T-cell (primary cell): ENCODE data around the gene C12orf76. TPM values are rescaled to one million over a fixed set of nuclear protein-coding genes. Genes with fewer than 3 reads are reported as not detected.
A peak's percentile ranks its signal among the peaks of the same experiment; 100 is the strongest.
"Not testable (repeated sequence)": the region's sequence is repeated elsewhere in the genome, so short reads cannot be mapped to it uniquely, and the experiment has no call there.

Source experiments
- ATAC-seq, 4 experiments: fragments of 200-7000 bp in 3 of 4; fragments of 150-1000 bp in 1 of 4; cut with Tn5 transposase; replicated peaks in 1 of 4; 1 replicate in 3 of 4; 2 replicates in 1 of 4; pipeline ENCODE4 v1.10.0; 2021; ENCODE audit warnings: moderate library complexity in 3 of 4, mild to moderate bottlenecking in 2 of 4, moderate number of reproducible peaks in 1 of 4
- CTCF ChIA-PET, 2 donors: fragments of 300-600 bp; sonication (Branson Sonifier 250); formaldehyde crosslinking; loops; one replicate each; lab custom pipeline; 2022; ENCODE audit warnings: antibody characterized with exemption in 2 of 2; lab: Charles Lee
- POLR2A ChIA-PET, 2 donors: fragments of 300-600 bp; sonication (Branson Sonifier 250); formaldehyde crosslinking; loops; one replicate each; lab custom pipeline; 2022; ENCODE audit warnings: antibody characterized with exemption in 2 of 2; lab: Charles Lee
- DNase-seq, 35 experiments: peaks; one replicate each; pipeline versions ENCODE4 v3.0.0 to v3.0.0-alpha.2; 2013 to 2023
- H3K27ac ChIP-seq: one replicate; pipeline ENCODE4 v1.5.1; 2013; ENCODE audit warnings: low read length
- H3K27me3 ChIP-seq, 2 experiments: replicated peaks in 1 of 2; 1 replicate in 1 of 2; 2 replicates in 1 of 2; pipeline versions ENCODE4 v1.6.1 to v1.7.0; 2013; ENCODE audit warnings: low read length in 1 of 2, mixed read lengths in 1 of 2; ENCODE audit not compliant: control insufficient read depth in 2 of 2, insufficient read depth in 2 of 2; ENCODE audit errors: extremely low read depth in 1 of 2
- H3K36me3 ChIP-seq, 2 donors: 1 replicate in 1 of 2; 2 replicates in 1 of 2; pipeline versions ENCODE4 v1.6.1 to v1.7.0; 2013; ENCODE audit warnings: low read length in 1 of 2; ENCODE audit not compliant: control insufficient read depth in 2 of 2, insufficient read depth in 1 of 2; ENCODE audit errors: extremely low read depth in 1 of 2
- H3K4me1 ChIP-seq, 2 experiments: 1 replicate in 1 of 2; 2 replicates in 1 of 2; pipeline versions ENCODE4 v1.6.1 to v1.7.0; 2013; ENCODE audit warnings: low read length in 2 of 2, mixed read lengths in 1 of 2; ENCODE audit not compliant: insufficient read depth in 2 of 2, control insufficient read depth in 1 of 2; ENCODE audit errors: extremely low read depth in 1 of 2
- H3K4me3 ChIP-seq, 2 donors: 1 replicate in 1 of 2; 2 replicates in 1 of 2; pipeline versions ENCODE4 v1.5.1 to v1.7.0; 2013; ENCODE audit warnings: mild to moderate bottlenecking in 2 of 2, low read length in 1 of 2, moderate library complexity in 1 of 2; ENCODE audit not compliant: control insufficient read depth in 1 of 2; ENCODE audit errors: extremely low read depth in 1 of 2
- H3K9me3 ChIP-seq: 2 replicates; pipeline ENCODE4 v1.7.0; 2013
- H3K27ac Mint-ChIP-seq, 2 donors: one replicate each; pipeline ENCODE4 v1.8.0; 2020 to 2021; ENCODE audit warnings: mild to moderate bottlenecking in 2 of 2, mixed read lengths in 2 of 2
- H3K27me3 Mint-ChIP-seq, 2 donors: one replicate each; pipeline ENCODE4 v1.8.0; 2021 to 2022; ENCODE audit warnings: mixed read lengths in 2 of 2
- H3K36me3 Mint-ChIP-seq: one replicate; pipeline ENCODE4 v1.8.0; 2021; ENCODE audit warnings: mixed read lengths
- H3K4me1 Mint-ChIP-seq, 3 donors: one replicate each; pipeline ENCODE4 v1.8.0; 2020 to 2022; ENCODE audit warnings: mixed read lengths in 3 of 3, mild to moderate bottlenecking in 1 of 3
- H3K4me3 Mint-ChIP-seq, 3 donors: one replicate each; pipeline ENCODE4 v1.8.0; 2020 to 2022; ENCODE audit warnings: mild to moderate bottlenecking in 3 of 3, mixed read lengths in 3 of 3, moderate library complexity in 3 of 3
- H3K9me3 Mint-ChIP-seq, 3 donors: one replicate each; pipeline ENCODE4 v1.8.0; 2020 to 2022; ENCODE audit warnings: mixed read lengths in 3 of 3
- WGBS: methylation state at CpG from one replicate; pipeline ENCODE4 v1.1.5; 2013; ENCODE audit warnings: missing lambda C conversion rate; ENCODE audit not compliant: insufficient coverage; 5-methylcytosine and 5-hydroxymethylcytosine counted together
- total RNA-seq, 35 experiments: library from RNA in 6 of 35; stranded (reverse) in 6 of 35; fragments of 120-200 nt in 1 of 35; gene quantifications; one replicate each; pipeline versions ENCODE4 v1.2.1 to v1.2.4 and lab custom pipeline; 2013 to 2026

C12orf76 gene
- total RNA-seq, 5 donors from 2014 or later (not counting 1 experiment from before 2014, with no cell fraction given), result 13.6 to 31.0 (median 28.5) TPM

GRCh38 chr12:110088216-110088615 lies 39.9 kb upstream of the C12orf76 start:
- H3K27ac ChIP-seq, H3K9me3 Mint-ChIP-seq, H3K4me1 Mint-ChIP-seq, H3K36me3 ChIP-seq, H3K27me3 Mint-ChIP-seq, H3K9me3 ChIP-seq, ATAC-seq, DNase-seq, H3K4me1 ChIP-seq, H3K4me3 ChIP-seq, H3K4me3 Mint-ChIP-seq, H3K36me3 Mint-ChIP-seq, H3K27ac Mint-ChIP-seq, CTCF ChIA-PET: not testable (repeated sequence)
- POLR2A ChIA-PET, result interaction anchor here in 1 of 2 donors (0.7 to 1.0 kb wide), 2 partner anchors 9 to 205 kb away, joined by 3 to 4 read pairs; no protein-coding TSS in a partner anchor
- 68% methylated on average over 5 of the region's 6 CpGs for WGBS
- peaks cover 0 to 13% of the 10 kb centered on the region in 2 experiments for H3K27me3 ChIP-seq

GRCh38 chr12:110084314-110085015 lies 36.1 kb upstream of the C12orf76 start:
- POLR2A ChIA-PET, result no interaction called here
- peaks cover 0 to 2% of the 10 kb centered on the region in 2 donors for H3K27me3 Mint-ChIP-seq
- Histone ChIP-seq H3K36me3 (no peaks in the 10 kb centered on the region), H3K9me3 (no peaks in the 10 kb centered on the region), H3K27ac (no peak overlapping the region), H3K4me3 (no peak overlapping the region), H3K4me1 (peaks cover 5 to 12% of the 10 kb centered on the region in 2 experiments), H3K27me3 (peaks cover 0 to 5% of the 10 kb centered on the region in 2 experiments)
- peaks cover 0 to 4% (median 0%) of the 10 kb centered on the region in 3 donors for H3K9me3 Mint-ChIP-seq
- no peak overlapping the region for H3K4me3 Mint-ChIP-seq
- DNase-seq (no peak), ATAC-seq (no peak)
- WGBS, result 100% methylated on average over 2 of the region's 4 CpGs
- no peak overlapping the region for H3K27ac Mint-ChIP-seq
- peaks cover 3% of the 10 kb centered on the region for H3K36me3 Mint-ChIP-seq
- peaks cover 7 to 12% (median 10%) of the 10 kb centered on the region in 3 donors for H3K4me1 Mint-ChIP-seq
- CTCF ChIA-PET, result interaction anchor here in 1 of 2 donors (0.6 kb wide), 1 partner anchor 25 kb away, joined by 3 read pairs; no protein-coding TSS in a partner anchor

- POLR2A ChIA-PET, result no interaction called here
- WGBS, result 92% methylated on average over 2 of the region's 7 CpGs
- peaks cover 16 to 25% (median 19%) of the 10 kb centered on the region in 3 donors for H3K4me1 Mint-ChIP-seq
- peak overlapping the region; percentile 68 to 78 for H3K27ac Mint-ChIP-seq
- CTCF ChIA-PET, result interaction anchor here in 1 of 2 donors (0.8 to 1.4 kb wide), 6 partner anchors 19 to 520 kb away, joined by 3 to 8 read pairs (median 4); partner anchors contain the start of genes ATP2A2 and IFT81
- ATAC-seq, result no peak
- H3K9me3 Mint-ChIP-seq, result peaks cover 0 to 4% (median 0%) of the 10 kb centered on the region in 3 donors
- Histone ChIP-seq H3K27me3 (peaks cover 0 to 2% of the 10 kb centered on the region in 2 experiments), H3K4me3 (no peak overlapping the region), H3K4me1 (peaks cover 9 to 25% of the 10 kb centered on the region in 2 experiments), H3K27ac (peak overlapping the region; percentile 93), H3K36me3 (no peaks in the 10 kb centered on the region), H3K9me3 (no peaks in the 10 kb centered on the region)
- no peak for DNase-seq
- no peaks in the 10 kb centered on the region for H3K27me3 Mint-ChIP-seq
- peaks cover 3% of the 10 kb centered on the region for H3K36me3 Mint-ChIP-seq
- H3K4me3 Mint-ChIP-seq, result peak overlapping the region; percentile 5 to 76 (median 5)
Measured at GRCh38 chr12:110080410-110080809, 32.1 kb upstream of the C12orf76 start.

- H3K9me3 Mint-ChIP-seq, result peaks cover 0 to 4% (median 0%) of the 10 kb centered on the region in 3 donors
- peak; percentile 86 to 94 (median 88) for ATAC-seq
- ChIA-PET POLR2A (interaction anchor here in 1 of 2 donors (0.9 kb wide), 1 partner anchor 8 kb away, joined by 3 read pairs; no protein-coding TSS in a partner anchor), CTCF (interaction anchor here in 1 of 2 donors (0.7 to 1.4 kb wide), 7 partner anchors 19 to 520 kb away, joined by 3 to 8 read pairs (median 3); partner anchors contain the start of genes ATP2A2 and IFT81)
- peak overlapping the region; percentile 93 for H3K27ac ChIP-seq
- H3K4me1 Mint-ChIP-seq, result peaks cover 20 to 29% (median 22%) of the 10 kb centered on the region in 3 donors
- peak overlapping the region; percentile 38 to 46 for H3K4me3 ChIP-seq
- H3K4me1 ChIP-seq, result peaks cover 9 to 25% of the 10 kb centered on the region in 2 experiments
- H3K27ac Mint-ChIP-seq, result peak overlapping the region; percentile 98
- H3K4me3 Mint-ChIP-seq, result peak overlapping the region; percentile 76 to 84 (median 78)
- no peaks in the 10 kb centered on the region for H3K36me3 ChIP-seq
- H3K36me3 Mint-ChIP-seq, result peaks cover 3% of the 10 kb centered on the region
- DNase-seq, result peak; percentile 49 to 86 (median 71)
- H3K27me3 ChIP-seq, result peaks cover 0 to 2% of the 10 kb centered on the region in 2 experiments
- no peaks in the 10 kb centered on the region for H3K9me3 ChIP-seq
- WGBS, result 53% methylated on average over 13 of the region's 24 CpGs
- no peaks in the 10 kb centered on the region for H3K27me3 Mint-ChIP-seq
Measured at GRCh38 chr12:110079477-110080400, 31.4 kb upstream of the C12orf76 start.

GRCh38 chr12:110077800-110078199 lies 29.5 kb upstream of the C12orf76 start:
- Mint-ChIP-seq H3K4me3 (no peak overlapping the region), H3K27ac (no peak overlapping the region), H3K27me3 (no peaks in the 10 kb centered on the region), H3K36me3 (peaks cover 3% of the 10 kb centered on the region), H3K9me3 (peaks cover 0 to 4% (median 0%) of the 10 kb centered on the region in 3 donors), H3K4me1 (peaks cover 40 to 48% (median 40%) of the 10 kb centered on the region in 3 donors)
- H3K9me3 ChIP-seq, result no peaks in the 10 kb centered on the region
- H3K4me1 ChIP-seq, result peaks cover 14 to 41% of the 10 kb centered on the region in 2 experiments
- ATAC-seq (no peak), DNase-seq (no peak)
- POLR2A ChIA-PET, result interaction anchor here (0.5 to 0.6 kb wide), 4 partner anchors 28 to 534 kb away, joined by 4 to 6 read pairs (median 4); no protein-coding TSS in a partner anchor
- H3K27me3 ChIP-seq, result no peaks in the 10 kb centered on the region
- H3K36me3 ChIP-seq, result no peaks in the 10 kb centered on the region
- H3K4me3 ChIP-seq, result no peak overlapping the region
- 80% methylated on average over 1 of the region's 4 CpGs for WGBS
- no peak overlapping the region for H3K27ac ChIP-seq
- CTCF ChIA-PET, result interaction anchor here in 1 of 2 donors (0.5 kb wide), 1 partner anchor 425 kb away, joined by 3 read pairs; no protein-coding TSS in a partner anchor
